OCI-LY1 (cell line): ENCODE data around the gene SLFN5.
"Not testable (repeated sequence)": the region's sequence is repeated elsewhere in the genome, so short reads cannot be mapped to it uniquely, and the experiment has no call there.

Experiments used
- H2AFZ ChIP-seq: fragments of 200-600 bp; sonication (generic), shearing (Covaris generic); 2 replicates; pipeline ENCODE4 v1.6.0; 2014; ENCODE audit warnings: antibody characterized with exemption, mild to moderate bottlenecking, low read length
- H3F3A ChIP-seq: fragments of 200-600 bp; sonication (generic), shearing (Covaris generic); 2 replicates; pipeline ENCODE4 v1.6.0; 2014; ENCODE audit warnings: mild to moderate bottlenecking, antibody characterized with exemption, low read length, moderate library complexity; ENCODE audit not compliant: insufficient read depth
- H3K27ac ChIP-seq: fragments of 200-600 bp; sonication (generic); 2 replicates; pipeline ENCODE4 v1.5.1; 2014; ENCODE audit warnings: low read length, mixed run types, mild to moderate bottlenecking, low read depth; ENCODE audit not compliant: poor library complexity, severe bottlenecking
- H3K27me3 ChIP-seq: fragments of 200-600 bp; sonication (generic); 2 replicates; pipeline ENCODE4 v1.6.0; 2014; ENCODE audit warnings: antibody characterized with exemption, mild to moderate bottlenecking, low read length, moderate library complexity; ENCODE audit not compliant: insufficient read depth
- H3K36me3 ChIP-seq: fragments of 200-600 bp; sonication (generic); 2 replicates; pipeline ENCODE4 v1.6.1; 2014; ENCODE audit warnings: mild to moderate bottlenecking, antibody characterized with exemption, low read length, moderate library complexity, mixed read lengths; ENCODE audit not compliant: insufficient read depth
- H3K4me1 ChIP-seq: fragments of 200-600 bp; sonication (generic); 2 replicates; pipeline ENCODE4 v1.5.1; 2014; ENCODE audit warnings: mild to moderate bottlenecking, low read length, moderate library complexity; ENCODE audit not compliant: insufficient read depth, severe bottlenecking
- H3K4me2 ChIP-seq: fragments of 200-600 bp; sonication (generic), shearing (Covaris generic); 2 replicates; pipeline ENCODE4 v1.6.1; 2014; ENCODE audit warnings: low read length
- H3K4me3 ChIP-seq: fragments of 200-600 bp; sonication (generic); 2 replicates; pipeline ENCODE4 v1.5.1; 2014; ENCODE audit warnings: low read length, low read depth, mild to moderate bottlenecking, mixed read lengths; ENCODE audit not compliant: poor library complexity, severe bottlenecking
- H3K79me2 ChIP-seq: fragments of 200-600 bp; shearing (Covaris generic); 2 replicates; pipeline ENCODE4 v1.6.1; 2016; ENCODE audit warnings: mixed run types, low read length, mixed read lengths; ENCODE audit not compliant: insufficient read depth
- H3K9ac ChIP-seq: fragments of 200-600 bp; sonication (generic), shearing (Covaris generic); 2 replicates; pipeline ENCODE4 v1.6.1; 2014; ENCODE audit warnings: mild to moderate bottlenecking, low read length, mixed read lengths
- H3K9me2 ChIP-seq: fragments of 200-600 bp; sonication (generic), shearing (Covaris generic); 2 replicates; pipeline ENCODE4 v1.6.1; 2014; ENCODE audit warnings: low read depth, mild to moderate bottlenecking, low read length, mixed read lengths
- H3K9me3 ChIP-seq: fragments of 200-600 bp; shearing (Covaris generic); 2 replicates; pipeline ENCODE4 v1.6.1; 2014; ENCODE audit warnings: low read length, mixed read lengths
- H4K20me1 ChIP-seq: fragments of 200-600 bp; sonication (generic), shearing (Covaris generic); 2 replicates; pipeline ENCODE4 v1.6.0; 2016; ENCODE audit warnings: mild to moderate bottlenecking, low read length; ENCODE audit not compliant: insufficient read depth
- EZH2 ChIP-seq: fragments of 200-600 bp; sonication (generic), shearing (Covaris generic); IDR thresholded peaks from 2 replicates; pipeline ENCODE4 v1.8.0; 2017; ENCODE audit warnings: borderline replicate concordance, mixed run types, mild to moderate bottlenecking, antibody characterized with exemption, low read length, moderate library complexity, mixed read lengths
- TF ChIP-seq, protein P1 (sequence below): fragments of 200-600 bp; sonication (generic), shearing (Covaris generic); IDR thresholded peaks from 2 replicates; pipeline ENCODE4 v1.5.1; 2017; ENCODE audit warnings: mild to moderate bottlenecking, antibody characterized with exemption, low read length, moderate library complexity, mixed read lengths

The SLFN5 gene

DNA sequence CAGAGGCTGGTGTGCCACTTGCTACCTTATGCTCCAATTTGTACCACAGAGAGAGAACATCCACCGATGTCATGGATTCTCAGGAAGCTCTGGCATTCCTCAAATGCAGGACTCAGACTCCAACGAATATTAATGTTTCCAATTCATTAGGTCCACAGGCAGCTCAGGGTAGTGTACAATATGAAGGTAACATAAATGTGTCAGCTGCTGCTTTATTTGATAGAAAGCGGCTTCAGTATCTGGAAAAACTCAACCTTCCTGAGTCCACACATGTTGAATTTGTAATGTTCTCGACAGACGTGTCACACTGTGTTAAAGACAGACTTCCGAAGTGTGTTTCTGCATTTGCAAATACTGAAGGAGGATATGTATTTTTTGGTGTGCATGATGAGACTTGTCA, 16.1 kb downstream of the SLFN5 start:
- Histone ChIP-seq H3K9ac (no peak overlapping the region), H3F3A (no peaks in the 10 kb centered on the region), H4K20me1 (no peaks in the 10 kb centered on the region), H3K4me2 (no peak overlapping the region), H3K9me3 (no peaks in the 10 kb centered on the region), H3K27ac (no peak overlapping the region), H3K36me3 (no peaks in the 10 kb centered on the region), H3K27me3 (no peaks in the 10 kb centered on the region), H2AFZ (no peak overlapping the region), H3K4me3 (no peak overlapping the region), H3K4me1 (no peaks in the 10 kb centered on the region), H3K9me2 (no peaks in the 10 kb centered on the region), H3K79me2 (no peaks in the 10 kb centered on the region)
- TF ChIP-seq EZH2, result no peak
- TF ChIP-seq, protein P1, sequence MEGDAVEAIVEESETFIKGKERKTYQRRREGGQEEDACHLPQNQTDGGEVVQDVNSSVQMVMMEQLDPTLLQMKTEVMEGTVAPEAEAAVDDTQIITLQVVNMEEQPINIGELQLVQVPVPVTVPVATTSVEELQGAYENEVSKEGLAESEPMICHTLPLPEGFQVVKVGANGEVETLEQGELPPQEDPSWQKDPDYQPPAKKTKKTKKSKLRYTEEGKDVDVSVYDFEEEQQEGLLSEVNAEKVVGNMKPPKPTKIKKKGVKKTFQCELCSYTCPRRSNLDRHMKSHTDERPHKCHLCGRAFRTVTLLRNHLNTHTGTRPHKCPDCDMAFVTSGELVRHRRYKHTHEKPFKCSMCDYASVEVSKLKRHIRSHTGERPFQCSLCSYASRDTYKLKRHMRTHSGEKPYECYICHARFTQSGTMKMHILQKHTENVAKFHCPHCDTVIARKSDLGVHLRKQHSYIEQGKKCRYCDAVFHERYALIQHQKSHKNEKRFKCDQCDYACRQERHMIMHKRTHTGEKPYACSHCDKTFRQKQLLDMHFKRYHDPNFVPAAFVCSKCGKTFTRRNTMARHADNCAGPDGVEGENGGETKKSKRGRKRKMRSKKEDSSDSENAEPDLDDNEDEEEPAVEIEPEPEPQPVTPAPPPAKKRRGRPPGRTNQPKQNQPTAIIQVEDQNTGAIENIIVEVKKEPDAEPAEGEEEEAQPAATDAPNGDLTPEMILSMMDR, result no peak

DNA sequence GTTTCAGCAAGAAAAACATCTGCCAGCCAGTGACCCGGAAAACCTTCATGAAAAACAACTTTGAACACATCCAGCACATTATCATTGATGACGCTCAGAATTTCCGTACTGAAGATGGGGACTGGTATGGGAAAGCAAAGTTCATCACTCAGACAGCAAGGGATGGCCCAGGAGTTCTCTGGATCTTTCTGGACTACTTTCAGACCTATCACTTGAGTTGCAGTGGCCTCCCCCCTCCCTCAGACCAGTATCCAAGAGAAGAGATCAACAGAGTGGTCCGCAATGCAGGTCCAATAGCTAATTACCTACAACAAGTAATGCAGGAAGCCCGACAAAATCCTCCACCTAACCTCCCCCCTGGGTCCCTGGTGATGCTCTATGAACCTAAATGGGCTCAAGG, 22.2 kb downstream of the SLFN5 start:
- no peaks in the 10 kb centered on the region for H3F3A ChIP-seq
- H3K9me2 ChIP-seq, result no peaks in the 10 kb centered on the region
- no peaks in the 10 kb centered on the region for H3K9me3 ChIP-seq
- no peaks in the 10 kb centered on the region for H3K4me1 ChIP-seq
- H3K9ac ChIP-seq, result no peak overlapping the region
- no peak for TF ChIP-seq EZH2
- TF ChIP-seq, protein P1, result no peak
- no peak overlapping the region for H3K4me2 ChIP-seq
- no peaks in the 10 kb centered on the region for H3K36me3 ChIP-seq
- no peaks in the 10 kb centered on the region for H3K27me3 ChIP-seq
- no peaks in the 10 kb centered on the region for H4K20me1 ChIP-seq
- no peak overlapping the region for H2AFZ ChIP-seq
- no peaks in the 10 kb centered on the region for H3K79me2 ChIP-seq
- no peak overlapping the region for H3K27ac ChIP-seq
- no peak overlapping the region for H3K4me3 ChIP-seq

DNA sequence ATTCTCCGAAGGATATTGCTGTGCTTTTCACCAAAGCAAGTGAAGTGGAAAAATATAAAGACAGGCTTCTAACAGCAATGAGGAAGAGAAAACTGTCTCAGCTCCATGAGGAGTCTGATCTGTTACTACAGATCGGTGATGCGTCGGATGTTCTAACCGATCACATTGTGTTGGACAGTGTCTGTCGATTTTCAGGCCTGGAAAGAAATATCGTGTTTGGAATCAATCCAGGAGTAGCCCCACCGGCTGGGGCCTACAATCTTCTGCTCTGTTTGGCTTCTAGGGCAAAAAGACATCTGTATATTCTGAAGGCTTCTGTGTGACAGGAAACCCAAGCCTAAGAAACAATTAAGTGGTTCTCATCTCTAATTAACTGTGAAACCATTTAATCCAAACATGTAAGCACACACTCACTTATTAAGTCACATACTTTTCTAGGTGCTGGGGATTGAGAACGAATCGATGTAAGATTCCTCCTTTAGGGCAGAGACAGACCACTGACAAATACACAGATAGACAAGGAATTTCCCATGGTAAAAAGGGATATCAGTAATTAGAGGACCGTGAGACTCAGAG, 22.8 kb downstream of the SLFN5 start:
- no peak overlapping the region for H3K4me3 ChIP-seq
- TF ChIP-seq EZH2, result no peak
- TF ChIP-seq, protein P1, result no peak
- no peak overlapping the region for H3K4me2 ChIP-seq

DNA sequence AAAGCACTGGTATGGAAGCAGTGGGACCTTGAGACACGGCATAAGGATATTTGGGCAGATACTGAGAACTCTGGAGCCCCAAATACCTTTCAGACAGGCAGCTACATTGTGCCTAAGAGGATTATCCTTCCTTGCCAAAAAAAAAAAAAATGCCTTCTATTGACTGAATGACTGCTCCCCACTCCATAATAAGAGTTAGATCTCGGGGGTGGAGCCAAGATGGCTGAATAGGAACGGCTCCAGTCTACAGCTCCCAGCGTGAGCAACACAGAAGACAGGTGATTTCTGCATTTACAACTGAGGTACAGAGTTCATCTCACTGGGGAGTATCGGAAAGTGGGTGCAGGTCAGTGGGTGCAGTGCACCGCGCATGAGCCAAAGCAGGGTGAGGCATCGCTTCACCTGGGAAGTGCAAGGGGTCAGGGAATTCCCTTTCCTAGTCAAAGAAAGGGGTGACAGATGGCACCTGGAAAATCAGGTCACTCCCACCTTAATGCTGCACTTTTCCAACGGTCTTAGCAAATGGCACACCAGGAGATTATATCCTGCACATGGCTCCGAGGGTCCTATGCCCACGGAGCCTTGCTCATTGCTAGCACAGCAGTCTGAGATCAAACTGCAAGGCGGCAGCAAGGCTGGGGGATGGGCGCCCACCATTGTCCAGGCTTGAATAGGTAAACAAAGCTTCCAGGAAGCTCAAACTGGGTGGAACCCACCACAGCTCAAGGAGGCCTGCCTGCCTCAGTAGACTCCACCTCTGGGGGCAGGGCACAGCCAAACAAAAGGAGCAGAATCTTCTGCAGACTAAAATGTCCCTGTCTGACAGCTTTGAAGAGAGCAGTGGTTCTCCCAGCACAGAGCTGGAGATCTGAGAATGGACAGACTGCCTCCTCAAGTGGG, 31.5 kb downstream of the SLFN5 start:
- H3K36me3 ChIP-seq, H4K20me1 ChIP-seq, H3K27ac ChIP-seq, H3K4me1 ChIP-seq, H3F3A ChIP-seq, H3K27me3 ChIP-seq, H3K4me3 ChIP-seq, H3K9ac ChIP-seq, H3K79me2 ChIP-seq, H2AFZ ChIP-seq, H3K9me2 ChIP-seq, H3K9me3 ChIP-seq, H3K4me2 ChIP-seq: not testable (repeated sequence)

More for the DNA sequence above, 22.8 kb downstream of the SLFN5 start:
- H3K79me2 ChIP-seq, result no peaks in the 10 kb centered on the region
- no peaks in the 10 kb centered on the region for H3K9me2 ChIP-seq
- H2AFZ ChIP-seq, result no peak overlapping the region
- no peaks in the 10 kb centered on the region for H3K27me3 ChIP-seq
- H3K4me1 ChIP-seq, result no peaks in the 10 kb centered on the region
- H3K36me3 ChIP-seq, result no peaks in the 10 kb centered on the region
- H3F3A ChIP-seq, result no peaks in the 10 kb centered on the region
- no peak overlapping the region for H3K27ac ChIP-seq
- no peaks in the 10 kb centered on the region for H4K20me1 ChIP-seq
- no peak overlapping the region for H3K9ac ChIP-seq
- no peaks in the 10 kb centered on the region for H3K9me3 ChIP-seq

DNA sequence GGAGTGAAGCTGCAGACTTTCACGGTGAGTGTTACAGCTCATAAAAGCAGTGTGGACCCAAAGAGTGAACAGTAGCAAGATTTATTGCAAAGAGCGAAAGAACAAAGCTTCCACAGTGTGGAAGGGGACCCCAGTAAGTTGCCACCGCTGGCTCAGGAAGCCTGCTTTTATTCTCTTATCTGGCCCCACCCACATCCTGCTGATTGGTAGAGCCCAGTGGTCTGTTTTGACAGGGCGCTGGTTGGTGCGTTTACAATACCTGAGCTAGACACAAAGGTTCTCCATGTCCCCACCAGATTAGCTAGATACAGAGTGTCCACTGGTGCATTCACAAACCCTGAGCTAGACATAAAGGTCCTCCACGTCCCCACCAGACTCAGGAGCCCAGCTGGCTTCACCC, 35.6 kb downstream of the SLFN5 start:
- H3K4me3 ChIP-seq, H3K4me2 ChIP-seq, H3K9me2 ChIP-seq, H2AFZ ChIP-seq, H3K9me3 ChIP-seq, H3K79me2 ChIP-seq, H3K4me1 ChIP-seq, H3K36me3 ChIP-seq, H3F3A ChIP-seq, H3K27ac ChIP-seq, H4K20me1 ChIP-seq, H3K9ac ChIP-seq, H3K27me3 ChIP-seq: not testable (repeated sequence)
